ENCODE results near the gene HCN1.

DNA sequence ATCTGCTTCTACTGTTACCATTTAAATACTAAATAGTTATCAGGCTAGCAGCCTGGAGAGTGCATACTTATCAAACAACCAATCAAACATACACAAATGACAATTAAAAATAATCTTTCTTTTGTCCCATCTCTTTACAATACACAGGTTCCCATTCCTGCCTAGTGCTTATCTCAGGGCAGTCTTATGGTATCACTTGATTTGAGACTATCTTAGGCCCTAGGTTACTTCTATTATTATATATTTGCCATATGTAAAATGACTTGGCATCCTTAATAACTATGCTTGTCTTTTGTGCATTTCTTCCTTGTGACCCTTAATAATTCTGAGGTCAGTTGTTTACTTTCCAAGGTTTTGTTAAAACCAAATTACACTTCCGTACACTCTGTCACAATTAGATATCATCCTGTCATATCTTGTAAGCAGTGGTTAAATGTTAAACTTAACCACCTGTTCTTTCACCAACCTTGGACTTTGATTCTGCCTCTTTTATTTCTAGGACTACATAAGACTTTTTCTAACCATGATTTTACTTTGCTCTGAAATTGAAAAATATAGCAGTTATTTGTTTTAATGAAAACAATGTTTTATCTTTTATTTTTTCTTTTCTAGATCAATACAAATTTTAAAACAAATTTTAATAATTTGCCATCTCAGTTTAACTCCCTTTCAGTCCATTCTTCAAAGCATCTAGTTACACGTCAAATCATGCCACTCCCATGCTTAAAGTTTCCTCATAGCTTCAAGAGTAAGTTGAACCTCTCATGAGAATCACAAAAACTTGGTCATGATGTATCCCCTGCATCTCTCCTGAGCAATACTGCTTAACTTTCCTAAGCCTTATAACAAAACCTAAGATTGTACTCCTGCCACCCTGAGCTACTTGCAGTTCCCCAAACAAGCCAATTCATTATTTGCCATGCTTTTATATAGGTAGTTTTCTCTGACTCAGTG lies 281.3 kb downstream of the HCN1 start:
- TF ChIP-seq, protein P1, sequence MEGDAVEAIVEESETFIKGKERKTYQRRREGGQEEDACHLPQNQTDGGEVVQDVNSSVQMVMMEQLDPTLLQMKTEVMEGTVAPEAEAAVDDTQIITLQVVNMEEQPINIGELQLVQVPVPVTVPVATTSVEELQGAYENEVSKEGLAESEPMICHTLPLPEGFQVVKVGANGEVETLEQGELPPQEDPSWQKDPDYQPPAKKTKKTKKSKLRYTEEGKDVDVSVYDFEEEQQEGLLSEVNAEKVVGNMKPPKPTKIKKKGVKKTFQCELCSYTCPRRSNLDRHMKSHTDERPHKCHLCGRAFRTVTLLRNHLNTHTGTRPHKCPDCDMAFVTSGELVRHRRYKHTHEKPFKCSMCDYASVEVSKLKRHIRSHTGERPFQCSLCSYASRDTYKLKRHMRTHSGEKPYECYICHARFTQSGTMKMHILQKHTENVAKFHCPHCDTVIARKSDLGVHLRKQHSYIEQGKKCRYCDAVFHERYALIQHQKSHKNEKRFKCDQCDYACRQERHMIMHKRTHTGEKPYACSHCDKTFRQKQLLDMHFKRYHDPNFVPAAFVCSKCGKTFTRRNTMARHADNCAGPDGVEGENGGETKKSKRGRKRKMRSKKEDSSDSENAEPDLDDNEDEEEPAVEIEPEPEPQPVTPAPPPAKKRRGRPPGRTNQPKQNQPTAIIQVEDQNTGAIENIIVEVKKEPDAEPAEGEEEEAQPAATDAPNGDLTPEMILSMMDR (IDR thresholded peaks at IDR 0.05): no peak
- TF ChIP-seq POLR2A (IDR thresholded peaks at IDR 0.05): no peak
- TF ChIP-seq POLR2AphosphoS5 (IDR thresholded peaks at IDR 0.05): no peak
- TF ChIP-seq EP300 (IDR thresholded peaks at IDR 0.05): no peak

Data from suprapubic skin (tissue), 4 donors.